ENCODE results near the gene TRPV4.
"Not testable (repeated sequence)": the region's sequence is repeated elsewhere in the genome, so short reads cannot be mapped to it uniquely, and the experiment has no call there.

TRPV4 gene

DNA sequence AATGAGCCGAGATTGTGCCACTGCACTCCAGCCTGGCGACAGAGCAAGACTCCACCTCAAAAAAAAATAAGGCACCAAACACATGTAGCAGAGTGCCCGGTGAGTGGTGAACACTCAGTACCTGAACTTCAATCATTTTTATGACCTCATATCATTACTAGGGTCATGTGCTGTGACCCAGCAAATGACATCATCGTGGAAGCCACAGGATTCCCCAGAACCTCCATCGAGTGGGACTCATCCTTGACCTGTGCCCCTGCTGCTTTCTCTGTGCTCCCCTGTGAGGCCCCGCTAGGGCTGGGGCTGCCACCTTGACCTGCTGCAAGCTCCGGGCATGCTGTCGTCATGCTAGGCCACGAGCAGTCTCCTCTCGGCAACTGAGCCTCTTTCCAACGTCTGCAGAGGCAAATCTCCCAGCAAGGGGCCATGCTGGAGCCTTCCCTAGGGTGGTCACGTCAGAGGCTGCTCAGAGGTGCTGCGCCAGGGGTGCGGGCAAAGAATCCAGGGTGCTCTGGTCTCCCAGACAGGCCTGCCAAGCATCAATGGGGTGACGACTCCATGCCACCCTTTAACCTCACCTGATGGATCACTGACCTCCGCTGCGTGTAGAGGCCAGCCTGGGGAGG, 28.6 kb upstream of the TRPV4 start:
- no peak for DNase-seq

DNA sequence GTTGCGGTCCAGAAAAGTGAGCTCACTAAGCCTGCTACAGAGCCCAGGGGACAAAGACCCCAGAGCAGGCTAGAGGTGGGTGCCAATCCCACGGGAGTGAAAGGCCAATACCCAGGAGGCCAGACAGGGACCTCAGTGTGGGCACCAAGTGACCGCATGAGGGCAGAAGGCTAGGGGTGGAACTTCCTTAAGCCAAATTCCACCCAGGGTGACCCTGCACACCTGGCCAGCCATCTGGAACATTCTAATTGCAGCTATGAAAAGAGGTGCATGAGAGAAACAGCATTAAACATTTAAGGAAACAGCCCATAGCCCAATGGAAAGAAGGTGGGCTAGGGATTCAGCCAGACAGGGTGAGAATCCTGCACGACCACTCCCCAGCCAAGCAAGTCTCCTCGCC, 27.8 kb upstream of the TRPV4 start:
- DNase-seq: no peak

DNA sequence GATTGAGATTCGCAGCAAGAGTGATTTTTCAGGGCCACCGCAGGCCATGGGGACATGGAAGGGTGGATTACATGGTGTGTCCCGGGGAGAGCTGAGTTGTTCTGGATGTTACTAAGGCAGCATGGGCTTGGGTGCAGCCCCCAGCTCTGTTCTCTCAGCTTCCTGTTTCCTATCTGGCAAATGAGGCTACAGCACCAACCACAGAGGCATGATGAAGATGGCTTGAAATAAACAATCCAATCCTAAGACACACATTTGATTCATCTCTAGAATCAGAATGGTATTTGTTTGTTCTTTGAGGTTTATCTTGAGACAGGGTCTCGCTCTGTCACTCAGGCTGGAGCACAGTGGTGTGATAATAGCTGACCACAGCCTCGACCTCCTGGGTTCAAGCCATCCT, 25.6 kb upstream of the TRPV4 start:
- no peak for DNase-seq

DNA sequence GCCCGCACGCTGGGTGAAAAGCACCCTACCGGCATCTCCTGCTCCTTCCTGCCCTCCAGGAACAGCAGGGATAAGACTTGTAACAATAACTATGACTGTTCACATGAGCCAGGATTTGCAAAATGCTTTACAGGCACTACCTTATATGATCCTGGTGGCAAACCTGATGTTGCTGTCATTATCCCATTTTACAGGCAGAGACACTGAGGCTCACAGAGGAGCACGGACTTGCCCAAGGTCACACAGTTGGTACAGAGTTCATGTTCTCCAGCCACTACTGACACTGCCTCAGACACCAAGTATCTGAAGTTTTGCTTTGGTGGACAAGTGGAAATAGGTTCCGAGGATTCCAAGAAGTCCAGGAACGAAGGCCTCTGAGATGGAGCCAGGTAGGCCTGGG, 24.5 kb upstream of the TRPV4 start:
- DNase-seq: no peak

DNA sequence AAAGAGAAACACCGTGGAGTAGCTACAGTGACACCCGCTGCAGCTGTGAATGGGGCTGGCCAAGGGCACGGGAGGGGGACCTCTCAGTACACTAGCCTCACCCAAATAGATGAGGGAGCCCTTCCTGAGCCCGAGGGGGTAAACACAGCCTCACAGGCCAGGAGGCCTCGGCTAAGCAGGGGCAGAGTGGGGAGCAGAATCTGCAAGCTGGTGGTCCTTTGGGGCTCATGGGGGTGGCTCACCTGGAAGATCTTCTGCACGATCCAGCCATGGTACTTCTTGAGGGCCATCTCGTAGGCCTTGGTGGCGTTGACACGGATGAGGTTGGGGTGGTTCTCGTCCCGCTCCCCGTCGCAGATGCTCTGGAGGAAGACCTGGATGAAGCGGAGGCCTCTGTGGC, 22.2 kb upstream of the TRPV4 start:
- DNase-seq: no peak

DNA sequence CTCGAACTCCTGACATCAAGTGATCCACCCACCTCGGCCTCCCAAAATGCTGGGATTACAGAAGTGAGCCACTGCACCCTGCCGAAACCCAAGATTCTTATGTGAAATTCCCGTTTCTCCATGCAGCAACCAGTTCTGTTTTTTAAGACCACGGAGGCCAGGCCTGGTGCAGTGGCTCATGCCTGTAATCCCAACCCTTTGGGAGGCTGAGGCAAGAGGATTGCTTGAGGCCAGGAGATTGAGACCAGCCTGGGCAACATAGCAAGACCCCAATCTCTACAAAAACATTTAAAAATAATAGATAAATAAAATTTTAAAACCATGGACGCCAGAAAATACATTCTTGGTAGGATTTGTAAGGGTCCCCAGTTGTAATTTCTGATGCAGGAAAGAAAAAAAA, 17.3 kb upstream of the TRPV4 start:
- not testable (repeated sequence) for DNase-seq

DNA sequence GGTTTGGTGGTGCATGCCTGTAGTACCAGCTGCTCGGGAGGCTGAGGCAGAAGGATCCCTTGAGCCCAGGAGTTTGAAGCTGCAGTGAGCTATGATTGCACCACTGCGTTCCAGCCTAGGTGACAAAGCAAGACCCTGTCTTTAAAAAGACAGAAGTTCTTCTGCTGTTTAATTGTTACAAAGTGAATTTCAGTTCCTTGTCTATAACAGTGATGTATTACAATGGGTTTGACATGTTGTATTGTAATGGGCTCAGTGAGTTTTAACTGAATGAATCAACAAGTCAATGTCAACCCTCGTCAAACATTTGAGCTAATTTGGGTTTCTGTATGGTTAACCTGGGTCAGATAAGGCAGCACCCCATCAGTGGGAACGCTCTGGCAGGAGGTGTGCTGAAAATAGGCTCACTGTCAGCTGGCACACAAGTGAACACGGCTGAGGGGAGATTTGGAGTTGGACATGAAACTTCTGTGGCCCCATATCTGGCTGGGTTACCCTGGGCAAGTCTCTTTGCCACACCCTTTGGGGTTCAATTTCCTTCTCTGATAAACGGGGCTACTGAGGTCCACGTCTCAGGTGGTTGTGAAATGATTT, 14.0 kb upstream of the TRPV4 start:
- DNase-seq: no peak

DNA sequence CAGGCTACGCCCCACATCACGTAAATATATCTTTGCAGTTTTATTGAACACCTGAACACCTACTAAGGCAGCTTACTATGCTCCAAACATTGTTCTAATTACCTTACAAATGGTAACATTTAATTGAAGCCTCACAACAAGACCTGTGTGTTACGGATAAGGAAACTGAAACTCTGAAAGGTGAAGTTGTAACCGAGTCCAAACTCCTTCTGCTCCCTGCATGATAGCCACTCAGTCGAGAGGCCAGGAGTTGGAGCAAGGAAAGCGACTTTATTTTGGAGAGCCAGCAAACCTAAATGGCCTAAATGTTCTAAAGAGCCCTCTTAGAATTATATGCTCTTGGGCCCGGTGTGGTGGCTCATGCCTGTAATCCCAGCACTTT, 12.6 kb upstream of the TRPV4 start:
- DNase-seq: no peak

DNA sequence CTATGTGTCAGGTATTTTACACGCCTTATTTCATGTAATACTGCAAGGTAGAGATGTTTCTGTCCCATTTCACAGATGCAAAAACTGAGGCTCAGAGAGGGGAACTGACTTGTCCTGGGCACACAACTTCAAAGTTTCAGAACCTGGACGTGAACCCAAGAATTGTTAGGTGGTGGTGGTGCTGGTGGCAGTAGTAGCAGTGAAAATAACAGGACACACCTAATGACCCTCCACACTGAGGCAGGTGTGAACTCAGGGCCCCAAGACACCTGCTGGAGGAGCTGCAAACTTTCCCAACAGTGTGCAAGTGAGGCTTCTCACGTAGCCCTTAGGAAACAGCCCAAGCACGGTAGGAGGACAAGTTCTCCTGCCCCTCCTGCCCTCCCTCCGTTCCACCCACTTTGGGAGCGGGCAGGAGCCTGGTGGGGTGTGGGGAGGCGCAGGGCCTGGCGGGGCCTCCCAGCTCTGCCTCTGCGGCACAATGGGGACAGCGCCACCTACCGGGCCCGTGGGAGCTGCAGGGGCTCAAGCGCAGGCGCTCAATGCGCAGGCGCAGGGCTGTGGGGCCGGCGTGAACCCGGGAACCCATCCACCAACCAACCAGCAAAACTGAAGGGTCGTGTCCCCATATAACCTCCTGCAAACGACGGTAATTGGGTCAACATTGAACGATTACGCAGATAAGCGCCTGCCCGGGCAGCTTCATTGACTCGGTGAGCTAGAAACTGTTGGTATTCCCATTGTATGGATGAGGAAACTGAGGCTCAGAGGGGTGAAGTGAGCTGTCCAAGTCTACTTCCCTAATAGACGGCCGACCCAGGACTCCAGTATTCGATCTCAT, 12.0 kb upstream of the TRPV4 start:
- DNase-seq: peak in 53 of 56 donors; percentile 7 to 89 (median 66)

DNA sequence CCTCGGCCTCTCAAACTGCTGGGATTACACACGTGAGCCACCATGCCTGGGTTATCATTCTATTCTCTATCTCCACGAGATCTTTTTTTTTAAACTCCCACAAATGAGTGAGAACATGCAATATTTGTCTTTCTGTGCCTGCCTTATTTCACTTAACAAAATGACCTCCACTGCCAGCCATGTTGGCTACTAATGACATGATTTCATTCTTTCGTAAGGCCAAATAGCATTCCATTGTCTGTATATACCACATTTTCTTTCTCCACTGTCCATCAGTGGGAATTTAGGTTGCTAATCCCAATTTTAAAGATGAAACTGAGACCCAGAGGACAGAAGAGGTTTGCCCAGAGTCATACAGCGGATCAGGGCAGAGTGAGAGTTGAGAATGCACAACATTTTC, 10.9 kb upstream of the TRPV4 start:
- no peak for DNase-seq

DNA sequence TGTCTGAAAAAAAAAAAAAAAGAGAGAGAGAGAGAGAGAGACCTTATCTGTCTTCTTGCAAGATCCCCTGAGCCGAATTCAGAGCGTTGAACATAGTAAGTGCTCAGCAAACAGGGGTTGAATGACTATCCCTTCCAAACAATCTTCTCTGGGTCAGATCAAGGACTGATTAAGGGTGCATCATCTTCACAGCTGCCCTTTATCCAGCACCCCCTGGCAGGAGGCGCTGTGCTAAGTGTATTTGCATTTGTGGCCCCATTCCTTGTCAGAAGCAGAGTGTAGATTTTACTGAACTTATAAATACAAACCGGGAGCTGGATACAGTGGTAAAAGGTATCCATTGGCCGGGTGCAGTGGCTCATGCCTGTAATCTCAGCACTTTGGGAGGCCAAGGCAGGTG, 8.8 kb upstream of the TRPV4 start:
- no peak for DNase-seq

DNA sequence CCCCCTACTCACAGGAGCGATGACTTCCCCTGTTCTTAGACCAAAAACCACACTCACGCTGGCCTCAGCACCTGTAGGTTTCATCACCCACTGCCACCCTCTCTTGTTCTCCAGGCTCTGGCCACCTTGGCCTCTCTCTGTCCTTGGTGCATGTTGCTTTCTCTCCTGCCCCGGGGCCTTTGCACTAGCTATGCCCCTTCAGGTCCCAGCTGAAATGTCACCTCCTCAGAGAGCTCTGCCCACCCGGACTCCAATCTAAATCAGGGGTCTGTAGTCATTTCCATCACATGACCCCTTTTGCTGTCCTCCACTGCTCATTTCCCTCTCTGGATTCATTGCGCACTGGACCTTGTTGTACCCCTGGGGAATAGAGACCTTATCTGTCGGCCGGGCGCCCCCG, 8.2 kb upstream of the TRPV4 start:
- DNase-seq: no peak

DNA sequence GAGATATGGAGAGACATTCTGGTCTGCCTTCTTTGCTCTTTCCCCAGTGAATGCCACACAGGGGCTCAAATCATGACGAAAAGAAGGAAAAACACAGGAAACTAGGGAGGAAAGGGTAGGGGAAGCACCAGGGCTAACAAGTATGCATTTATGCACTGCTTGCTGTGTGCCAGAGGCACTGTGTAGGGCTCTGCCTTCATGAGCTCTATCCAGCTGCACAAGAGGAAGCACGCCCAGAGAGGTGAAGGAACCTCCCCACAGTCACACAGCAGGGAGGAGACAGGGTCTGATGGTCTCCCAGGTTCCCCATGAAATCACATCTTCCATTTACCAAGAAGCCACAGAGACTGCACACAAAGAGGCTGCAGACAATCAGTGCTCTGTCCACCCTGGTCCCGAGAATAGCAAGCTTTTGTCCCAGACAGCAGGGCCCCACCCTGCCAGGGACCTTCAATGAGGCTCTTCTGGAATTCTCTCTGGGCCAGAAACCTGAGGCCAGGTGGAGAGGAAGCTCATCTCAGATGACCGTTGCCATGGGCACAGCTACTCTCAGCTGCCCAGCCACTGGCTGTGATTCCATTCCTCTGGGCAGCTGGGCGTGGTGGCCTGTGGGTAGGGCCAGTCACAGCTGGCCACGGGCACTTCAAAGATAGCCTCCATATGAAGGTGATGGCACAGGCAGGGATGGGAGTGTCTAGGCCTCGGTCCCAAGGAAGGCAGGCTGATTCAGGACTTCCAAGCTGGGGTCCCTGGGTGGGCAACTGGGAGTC, 7.3 kb upstream of the TRPV4 start:
- DNase-seq: peak in 5 of 56 donors; percentile 6 to 34 (median 19)

DNA sequence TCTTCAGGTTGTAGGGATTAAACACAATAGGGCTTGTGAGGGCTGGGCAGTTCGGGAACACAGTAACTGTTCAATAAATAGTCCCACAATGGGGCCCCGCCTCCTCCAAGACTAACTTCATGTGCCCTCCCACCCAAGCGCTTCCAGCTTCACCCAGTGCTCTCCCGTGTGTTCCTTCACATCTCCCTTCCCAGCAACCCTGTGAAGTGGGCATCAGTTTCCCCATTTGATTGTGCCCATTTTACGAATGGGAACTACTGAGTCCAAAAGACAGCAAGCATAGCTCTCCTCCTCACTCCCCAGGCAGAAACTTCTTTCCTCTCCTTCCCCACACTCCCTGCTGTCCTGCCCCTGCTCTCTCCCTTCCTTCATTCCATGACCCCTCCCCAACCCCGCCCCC, 6.2 kb upstream of the TRPV4 start:
- no peak for DNase-seq

DNA sequence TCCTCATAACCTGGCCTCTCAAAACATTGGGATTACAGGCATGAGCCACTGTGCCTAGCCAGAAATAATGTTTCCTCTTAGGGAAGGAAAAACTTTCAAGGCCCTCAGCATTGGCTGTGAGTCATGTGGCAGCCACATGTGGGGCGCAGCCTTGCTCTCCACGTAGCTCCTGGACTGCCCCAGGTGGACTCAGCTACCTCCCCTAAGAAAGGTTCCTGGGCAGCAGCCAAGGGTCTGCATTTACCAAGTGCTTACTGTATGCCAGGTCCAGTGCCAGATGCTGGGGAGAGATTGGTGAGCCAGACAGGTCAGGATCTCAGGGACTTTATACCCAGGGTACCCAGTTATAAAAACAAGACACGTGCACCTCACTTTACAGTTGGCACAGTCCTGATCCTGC, 3.7 kb upstream of the TRPV4 start:
- DNase-seq: no peak

DNA sequence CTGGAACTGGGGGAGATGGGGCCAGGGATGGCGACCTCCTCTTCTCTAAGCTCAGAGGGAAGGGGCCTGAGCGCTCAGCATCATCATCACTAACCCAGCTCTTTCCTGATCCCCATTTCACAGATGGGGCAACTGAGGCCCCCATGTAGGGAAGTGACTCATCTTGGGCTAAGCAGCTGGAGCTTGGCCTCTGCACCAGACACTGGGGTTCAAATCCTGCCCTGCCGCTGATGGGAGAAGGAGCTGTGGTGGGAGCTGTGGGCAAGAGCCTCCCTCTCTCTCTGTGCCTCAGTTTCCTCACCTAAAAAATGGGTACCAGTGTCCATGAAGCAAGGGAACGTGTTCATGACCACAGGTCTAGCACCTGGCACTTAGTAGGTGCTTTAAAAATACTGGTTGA, 2.6 kb upstream of the TRPV4 start:
- DNase-seq: no peak

DNA sequence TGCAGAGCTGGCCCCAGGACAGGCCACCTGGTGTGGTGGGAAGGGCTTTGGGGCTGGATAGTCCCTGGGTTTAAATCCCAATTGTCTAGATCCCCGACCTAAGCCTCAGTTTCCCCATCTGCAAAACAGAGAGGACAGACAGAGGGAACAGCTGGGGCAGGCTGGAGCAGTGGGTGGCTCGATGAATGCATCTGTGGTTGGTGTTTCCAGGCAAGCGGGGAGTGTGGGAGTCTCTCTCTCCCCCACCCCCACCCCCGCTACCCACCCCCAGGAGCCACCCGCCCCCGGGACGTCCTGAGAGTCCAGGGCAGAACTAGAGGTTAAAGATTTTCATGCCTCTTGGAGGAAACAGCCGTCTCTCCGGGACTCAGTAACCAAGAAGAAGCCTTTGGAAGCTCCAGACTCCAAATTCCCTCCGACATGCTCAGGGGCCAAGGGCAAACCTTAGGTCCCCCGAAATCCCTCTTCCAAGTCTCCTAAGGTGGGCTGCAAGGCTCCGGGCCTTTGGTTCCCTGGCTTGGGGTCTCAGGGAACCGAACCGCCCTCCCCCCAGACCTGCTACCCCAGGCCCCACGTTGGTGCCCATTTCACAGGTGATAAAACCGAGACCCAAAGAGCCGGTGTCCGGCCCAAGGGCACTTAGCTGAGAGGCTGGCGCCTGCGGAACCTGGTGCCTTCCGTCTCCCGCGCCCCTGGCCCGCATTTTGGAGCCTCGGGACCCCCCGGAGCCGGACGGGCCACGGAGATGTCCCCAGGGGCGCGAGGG, 474 bp downstream of the TRPV4 start:
- no peak for DNase-seq

DNA sequence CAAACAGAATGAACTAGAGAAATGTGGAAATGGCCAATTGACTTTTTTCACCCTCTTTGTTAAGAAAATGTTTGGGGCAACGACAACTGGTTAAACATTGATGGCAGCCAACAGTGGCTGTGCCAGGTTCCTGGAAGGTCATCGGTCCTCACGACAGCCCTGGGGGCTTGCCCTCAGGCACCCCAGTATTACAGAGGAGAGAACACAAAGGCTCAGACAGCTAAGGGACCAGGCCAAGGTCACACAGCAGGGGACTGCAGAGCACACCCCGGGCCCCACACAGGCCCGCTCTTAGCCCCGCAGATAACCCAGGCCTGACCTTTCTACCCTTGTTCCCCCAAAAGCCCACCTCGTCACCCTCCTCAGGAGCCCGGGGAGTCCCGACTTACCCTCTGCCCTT, 1.3 kb downstream of the TRPV4 start:
- DNase-seq: no peak

DNA sequence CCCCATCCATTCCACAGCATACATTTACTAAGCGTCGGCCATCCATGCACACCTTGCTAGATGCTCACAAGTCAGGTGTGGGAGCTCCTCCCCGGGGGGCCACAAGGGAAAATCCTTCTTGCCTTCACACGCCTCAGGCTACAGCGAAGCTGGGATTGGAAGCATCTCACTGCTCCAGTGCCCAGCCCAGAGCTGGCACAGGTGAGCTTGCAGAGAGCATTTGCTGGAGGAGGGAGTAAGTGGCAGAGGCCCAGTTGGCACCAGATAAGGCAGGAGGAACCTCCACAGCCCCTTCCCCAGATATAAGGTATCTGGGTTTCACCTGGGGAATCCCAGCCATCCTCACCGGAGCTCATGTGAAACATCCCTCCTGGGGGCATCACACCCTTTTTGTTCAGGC, 1.8 kb downstream of the TRPV4 start:
- DNase-seq: no peak

DNA sequence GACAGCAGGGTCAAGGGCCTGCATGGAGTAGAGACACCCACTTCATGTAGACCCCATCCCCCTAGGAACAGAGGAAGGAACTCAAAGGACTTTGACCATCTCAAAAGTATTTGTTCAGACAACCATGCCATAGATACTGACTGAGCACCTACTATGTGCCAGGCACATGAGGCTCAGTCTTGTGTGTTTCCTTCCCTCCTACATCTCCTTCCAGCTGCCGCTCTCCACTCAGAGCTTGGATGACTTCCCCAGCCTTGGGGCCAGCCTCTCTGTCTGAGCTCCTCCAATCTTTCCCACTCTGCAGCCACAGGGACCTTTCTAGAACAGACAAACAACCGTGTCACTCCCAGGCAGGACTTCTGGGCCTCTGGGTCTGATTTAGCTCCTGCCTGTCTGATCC, 2.5 kb downstream of the TRPV4 start:
- DNase-seq: no peak

DNA sequence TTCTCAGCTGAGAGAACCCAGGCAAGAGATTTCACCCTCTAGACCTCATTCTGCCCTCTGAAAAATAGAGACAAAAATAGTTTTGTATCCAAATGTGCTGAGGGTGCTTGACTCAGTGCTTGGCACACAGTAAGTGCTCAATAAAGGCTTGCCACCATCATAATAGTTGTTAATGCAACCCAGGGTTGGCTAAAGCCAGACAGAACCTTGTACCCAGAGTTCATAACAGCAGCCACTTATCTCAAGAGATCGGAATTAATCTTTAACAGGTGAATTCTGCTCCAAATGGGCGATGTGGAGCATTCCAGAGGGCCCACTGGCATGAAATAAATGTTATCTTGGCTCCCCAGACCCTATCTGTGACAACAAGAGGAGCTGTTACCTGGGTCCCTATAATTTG, 2.9 kb downstream of the TRPV4 start:
- DNase-seq: no peak
